Measurements from ENCODE around the gene CHN1.

Gene CHN1

DNA sequence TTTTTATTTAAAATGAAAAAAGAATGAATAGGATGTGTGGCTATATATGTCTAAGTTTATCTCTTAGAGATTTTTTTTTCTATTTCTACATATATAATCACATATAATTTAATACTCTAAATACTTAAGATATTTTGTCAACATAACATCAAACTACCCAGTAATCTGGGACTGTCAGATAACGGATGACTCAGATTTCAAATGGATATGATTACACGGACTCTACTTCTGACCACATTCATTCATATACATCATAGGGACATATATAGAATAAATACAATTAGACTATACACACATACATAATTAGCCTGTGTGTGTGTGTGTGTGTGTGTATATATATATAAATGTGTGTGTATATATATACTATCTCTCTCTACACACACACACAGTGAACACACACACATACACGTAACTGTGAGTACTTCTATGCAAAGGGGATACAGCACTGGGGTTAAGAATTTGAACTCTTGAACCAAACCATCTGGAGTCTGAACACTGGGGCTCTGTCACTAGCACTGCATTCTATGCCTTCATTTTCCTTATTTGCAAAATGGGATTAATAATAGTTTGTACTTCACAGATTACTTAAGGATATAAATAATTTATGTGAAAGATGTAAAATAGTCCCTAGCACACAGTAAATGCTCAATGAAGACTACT is 59.5 kb downstream of the CHN1 start:
- H3K4me1 ChIP-seq (ENCODE audit: control insufficient read depth, insufficient read depth, low read length), result no peaks in the 10 kb centered on the region
- H3K9ac ChIP-seq (ENCODE audit: low read depth, low read length), result no peak overlapping the region
- H3K27me3 ChIP-seq (ENCODE audit: control insufficient read depth, insufficient read depth, low read length), result no peaks in the 10 kb centered on the region
- no peak overlapping the region for H3K4me3 ChIP-seq (ENCODE audit: low read depth, low read length)
- no peaks in the 10 kb centered on the region for H3K9me3 ChIP-seq (ENCODE audit: control insufficient read depth, insufficient read depth, low read length)
- H3K36me3 ChIP-seq (ENCODE audit: control insufficient read depth, insufficient read depth, low read length), result no peaks in the 10 kb centered on the region

DNA sequence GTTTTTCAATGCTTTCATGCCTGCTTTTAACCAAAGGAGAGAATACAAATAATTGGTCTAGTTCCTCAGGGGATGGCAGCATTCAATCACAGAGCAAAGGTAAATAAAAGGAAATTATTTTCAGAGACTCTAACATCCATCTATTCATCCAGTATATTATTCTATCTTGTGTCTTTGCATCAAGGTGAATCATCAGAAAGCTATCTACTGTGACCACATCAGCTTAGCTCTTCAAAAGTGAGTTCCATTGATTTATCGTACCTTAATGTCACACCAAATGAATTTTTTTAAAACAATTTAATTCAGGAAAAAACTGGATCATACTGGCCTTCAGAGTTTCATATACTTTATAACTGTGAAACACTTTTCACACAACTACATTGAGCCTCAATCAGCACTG is 66.1 kb downstream of the CHN1 start:
- Histone ChIP-seq H3K9ac (ENCODE audit: low read depth, low read length) (no peak overlapping the region), H3K27me3 (ENCODE audit: control insufficient read depth, insufficient read depth, low read length) (no peaks in the 10 kb centered on the region), H3K9me3 (ENCODE audit: control insufficient read depth, insufficient read depth, low read length) (peaks cover 8% of the 10 kb centered on the region), H3K4me3 (ENCODE audit: low read depth, low read length) (no peak overlapping the region), H3K4me1 (ENCODE audit: control insufficient read depth, insufficient read depth, low read length) (no peaks in the 10 kb centered on the region), H3K36me3 (ENCODE audit: control insufficient read depth, insufficient read depth, low read length) (no peaks in the 10 kb centered on the region)

DNA sequence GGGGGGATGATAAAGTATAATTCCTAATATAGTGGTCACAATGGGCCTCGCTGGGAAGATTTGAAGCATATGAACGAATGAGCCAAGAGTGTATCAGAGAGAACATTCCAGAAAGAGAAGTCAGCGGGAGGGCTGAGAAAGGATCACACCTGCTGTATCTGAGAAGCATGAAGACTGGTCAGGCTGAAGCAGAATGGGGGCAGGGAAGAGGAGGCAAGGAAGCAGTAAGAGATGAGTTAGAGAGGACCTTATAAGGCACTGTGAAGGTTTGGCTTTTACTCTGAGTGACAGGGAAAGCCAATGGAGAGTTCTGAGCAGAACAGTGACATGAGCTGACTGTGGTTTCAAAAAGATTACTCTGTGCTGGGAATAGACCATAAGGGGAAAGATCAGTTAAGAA is 73.5 kb downstream of the CHN1 start:
- Histone ChIP-seq H3K4me3 (ENCODE audit: low read depth, low read length) (no peak overlapping the region), H3K9me3 (ENCODE audit: control insufficient read depth, insufficient read depth, low read length) (peaks cover 11% of the 10 kb centered on the region), H3K36me3 (ENCODE audit: control insufficient read depth, insufficient read depth, low read length) (no peaks in the 10 kb centered on the region), H3K27me3 (ENCODE audit: control insufficient read depth, insufficient read depth, low read length) (no peaks in the 10 kb centered on the region), H3K9ac (ENCODE audit: low read depth, low read length) (no peak overlapping the region), H3K4me1 (ENCODE audit: control insufficient read depth, insufficient read depth, low read length) (peaks cover 2% of the 10 kb centered on the region)

DNA sequence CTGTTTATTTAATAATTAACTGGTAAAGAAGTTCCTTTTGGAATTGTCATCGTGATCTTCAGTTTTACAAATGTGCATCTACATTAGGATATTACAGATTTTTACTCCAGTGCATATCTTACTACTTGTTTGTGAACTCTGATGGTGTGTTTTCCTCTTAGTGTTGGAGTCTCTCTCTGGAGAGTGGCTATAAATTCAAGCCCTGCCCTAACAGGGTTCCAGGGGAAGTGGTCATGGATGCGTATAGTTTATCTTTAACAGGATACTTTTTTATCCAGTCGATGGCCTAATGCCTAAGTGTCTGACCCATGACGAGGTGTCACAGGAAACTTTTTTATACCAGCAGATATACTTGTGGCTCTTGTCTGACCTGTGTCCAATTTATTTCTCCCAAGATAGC is 75.4 kb downstream of the CHN1 start:
- H3K9me3 ChIP-seq (ENCODE audit: control insufficient read depth, insufficient read depth, low read length), result peaks cover 11% of the 10 kb centered on the region
- H3K4me3 ChIP-seq (ENCODE audit: low read depth, low read length), result no peak overlapping the region
- H3K27me3 ChIP-seq (ENCODE audit: control insufficient read depth, insufficient read depth, low read length), result no peaks in the 10 kb centered on the region
- H3K4me1 ChIP-seq (ENCODE audit: control insufficient read depth, insufficient read depth, low read length), result peaks cover 13% of the 10 kb centered on the region
- no peak overlapping the region for H3K9ac ChIP-seq (ENCODE audit: low read depth, low read length)
- no peaks in the 10 kb centered on the region for H3K36me3 ChIP-seq (ENCODE audit: control insufficient read depth, insufficient read depth, low read length)

DNA sequence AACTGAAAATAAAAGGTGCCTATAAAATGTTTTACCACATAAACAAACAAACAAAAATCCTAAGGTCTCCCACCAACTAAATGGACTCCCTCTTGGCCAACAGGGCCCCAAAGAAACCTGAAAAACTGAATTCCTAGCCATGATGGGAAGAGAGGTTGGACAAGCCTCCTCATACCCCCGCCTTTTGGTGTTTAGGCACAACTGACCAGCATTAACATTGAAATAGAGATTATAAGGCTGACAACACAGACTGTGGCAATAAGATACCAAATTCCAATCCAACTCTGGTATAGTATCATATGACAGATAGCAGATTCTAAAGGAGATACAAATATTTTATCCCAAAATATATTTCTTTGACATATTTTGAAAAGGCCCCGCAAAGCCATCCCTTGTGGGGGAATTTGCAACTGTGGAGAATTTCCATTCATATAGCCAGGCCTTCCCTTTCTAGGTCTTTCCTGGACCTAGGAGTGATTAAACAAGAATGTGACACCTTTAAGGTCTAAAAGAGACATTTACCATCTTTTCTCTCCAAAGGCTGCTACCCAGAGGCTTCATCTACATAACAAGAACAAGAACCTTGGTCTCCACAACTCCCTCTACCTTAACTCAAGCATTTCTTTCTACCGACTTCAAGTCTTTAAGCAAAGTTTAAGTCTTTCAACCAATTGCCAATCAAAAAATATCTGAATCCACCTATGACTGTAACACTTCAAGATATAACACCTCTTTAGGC is 80.0 kb downstream of the CHN1 start:
- Histone ChIP-seq H3K36me3 (ENCODE audit: control insufficient read depth, insufficient read depth, low read length) (no peaks in the 10 kb centered on the region), H3K27me3 (ENCODE audit: control insufficient read depth, insufficient read depth, low read length) (no peaks in the 10 kb centered on the region), H3K4me1 (ENCODE audit: control insufficient read depth, insufficient read depth, low read length) (peaks cover 17% of the 10 kb centered on the region), H3K4me3 (ENCODE audit: low read depth, low read length) (no peak overlapping the region), H3K9ac (ENCODE audit: low read depth, low read length) (no peak overlapping the region), H3K9me3 (ENCODE audit: control insufficient read depth, insufficient read depth, low read length) (no peaks in the 10 kb centered on the region)

DNA sequence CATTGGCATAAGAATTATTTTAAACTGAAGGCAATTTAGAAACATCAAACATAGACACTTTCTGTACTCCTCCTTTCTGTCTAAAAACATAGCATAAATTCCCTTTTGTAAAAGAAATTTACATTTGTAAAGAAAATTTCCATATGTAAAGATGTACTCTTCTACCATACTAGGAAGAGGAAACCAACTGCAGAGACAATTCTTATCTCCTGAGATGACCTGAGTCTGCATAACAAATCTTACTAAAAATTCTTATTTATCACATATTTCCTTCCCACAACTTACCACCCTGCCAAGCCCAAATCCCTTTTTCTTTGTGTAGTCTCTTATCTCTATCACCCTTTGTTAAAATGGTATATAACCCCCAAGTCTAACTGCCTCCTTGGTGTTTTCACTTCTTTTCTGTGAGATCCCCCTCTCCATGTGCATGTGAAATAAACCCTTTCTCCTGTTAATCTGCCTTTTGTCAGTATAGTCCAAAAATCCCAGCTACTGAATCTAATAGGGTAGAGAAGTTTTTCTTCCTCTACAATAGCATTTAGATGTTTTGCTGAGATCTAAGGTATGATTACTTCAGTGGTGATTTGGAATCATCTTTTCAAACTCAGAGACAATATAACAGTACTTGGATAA is 81.0 kb downstream of the CHN1 start:
- H3K9ac ChIP-seq (ENCODE audit: low read depth, low read length), result no peak overlapping the region
- H3K36me3 ChIP-seq (ENCODE audit: control insufficient read depth, insufficient read depth, low read length), result no peaks in the 10 kb centered on the region
- no peaks in the 10 kb centered on the region for H3K27me3 ChIP-seq (ENCODE audit: control insufficient read depth, insufficient read depth, low read length)
- no peak overlapping the region for H3K4me3 ChIP-seq (ENCODE audit: low read depth, low read length)
- no peaks in the 10 kb centered on the region for H3K9me3 ChIP-seq (ENCODE audit: control insufficient read depth, insufficient read depth, low read length)
- H3K4me1 ChIP-seq (ENCODE audit: control insufficient read depth, insufficient read depth, low read length), result peaks cover 15% of the 10 kb centered on the region

DNA sequence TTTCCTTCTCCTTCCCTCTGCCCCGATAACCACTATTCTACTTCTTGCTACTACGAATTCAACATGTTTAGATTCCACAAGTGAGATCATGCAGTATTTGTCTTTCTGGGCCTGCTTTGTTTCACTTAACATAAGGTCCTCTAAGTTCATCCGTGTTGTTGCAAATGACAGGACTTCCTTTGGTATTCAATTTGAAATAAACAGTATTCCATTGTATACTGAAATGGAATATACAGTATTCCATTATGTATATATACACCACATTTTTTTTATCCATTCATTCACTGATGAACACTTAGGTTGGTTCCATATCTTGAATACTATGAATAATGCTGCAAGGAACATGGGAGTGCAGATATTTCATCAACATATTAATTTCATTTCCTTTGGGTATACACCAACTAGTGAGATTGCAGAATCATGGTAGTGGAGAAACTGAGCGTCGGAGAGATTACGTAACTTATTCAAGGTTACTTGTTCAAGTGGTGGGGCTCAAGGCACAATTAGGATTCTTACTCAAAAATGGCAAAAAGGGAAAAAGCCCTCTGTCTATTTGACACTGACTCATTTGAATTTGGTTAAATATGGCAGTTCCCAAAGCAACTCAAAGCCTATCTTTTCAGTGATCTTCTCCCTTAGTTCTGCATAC is 85.1 kb downstream of the CHN1 start:
- no peaks in the 10 kb centered on the region for H3K27me3 ChIP-seq (ENCODE audit: control insufficient read depth, insufficient read depth, low read length)
- H3K4me1 ChIP-seq (ENCODE audit: control insufficient read depth, insufficient read depth, low read length), result peaks cover 4% of the 10 kb centered on the region
- H3K4me3 ChIP-seq (ENCODE audit: low read depth, low read length), result no peak overlapping the region
- H3K36me3 ChIP-seq (ENCODE audit: control insufficient read depth, insufficient read depth, low read length), result no peaks in the 10 kb centered on the region
- H3K9ac ChIP-seq (ENCODE audit: low read depth, low read length), result no peak overlapping the region
- H3K9me3 ChIP-seq (ENCODE audit: control insufficient read depth, insufficient read depth, low read length), result no peaks in the 10 kb centered on the region

DNA sequence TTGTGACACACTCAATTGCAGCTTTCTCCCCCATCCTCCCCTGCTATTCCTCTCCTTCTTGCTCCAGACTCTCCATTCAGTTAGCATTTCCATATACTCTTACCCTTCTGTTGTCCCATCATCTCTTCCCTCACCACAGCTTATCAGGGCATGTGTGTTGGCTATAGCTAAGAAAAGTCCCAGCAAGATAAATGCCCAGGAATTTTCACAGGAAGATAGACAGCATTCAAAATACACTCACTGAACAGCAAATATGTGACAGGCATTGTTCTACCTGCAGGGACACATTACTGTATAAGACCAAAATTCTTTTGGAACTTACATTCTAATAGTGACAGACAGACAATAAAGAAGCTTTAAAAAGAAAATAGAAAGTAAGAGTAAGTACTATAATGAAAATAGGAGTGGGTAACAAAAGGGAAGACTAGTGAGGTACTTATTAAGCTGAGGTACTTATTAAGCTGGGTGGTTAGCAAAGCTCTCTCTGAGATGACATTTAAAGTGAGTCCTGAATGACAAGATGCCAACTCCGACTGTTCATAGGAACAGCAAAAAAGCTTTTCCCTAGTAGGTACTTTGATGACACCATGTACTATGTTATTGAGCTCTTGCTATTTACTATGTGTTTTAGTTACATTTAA is 86.2 kb downstream of the CHN1 start:
- no peak overlapping the region for H3K9ac ChIP-seq (ENCODE audit: low read depth, low read length)
- H3K9me3 ChIP-seq (ENCODE audit: control insufficient read depth, insufficient read depth, low read length), result no peaks in the 10 kb centered on the region
- peaks cover 4% of the 10 kb centered on the region for H3K4me1 ChIP-seq (ENCODE audit: control insufficient read depth, insufficient read depth, low read length)
- no peaks in the 10 kb centered on the region for H3K27me3 ChIP-seq (ENCODE audit: control insufficient read depth, insufficient read depth, low read length)
- no peak overlapping the region for H3K4me3 ChIP-seq (ENCODE audit: low read depth, low read length)
- H3K36me3 ChIP-seq (ENCODE audit: control insufficient read depth, insufficient read depth, low read length), result no peaks in the 10 kb centered on the region

DNA sequence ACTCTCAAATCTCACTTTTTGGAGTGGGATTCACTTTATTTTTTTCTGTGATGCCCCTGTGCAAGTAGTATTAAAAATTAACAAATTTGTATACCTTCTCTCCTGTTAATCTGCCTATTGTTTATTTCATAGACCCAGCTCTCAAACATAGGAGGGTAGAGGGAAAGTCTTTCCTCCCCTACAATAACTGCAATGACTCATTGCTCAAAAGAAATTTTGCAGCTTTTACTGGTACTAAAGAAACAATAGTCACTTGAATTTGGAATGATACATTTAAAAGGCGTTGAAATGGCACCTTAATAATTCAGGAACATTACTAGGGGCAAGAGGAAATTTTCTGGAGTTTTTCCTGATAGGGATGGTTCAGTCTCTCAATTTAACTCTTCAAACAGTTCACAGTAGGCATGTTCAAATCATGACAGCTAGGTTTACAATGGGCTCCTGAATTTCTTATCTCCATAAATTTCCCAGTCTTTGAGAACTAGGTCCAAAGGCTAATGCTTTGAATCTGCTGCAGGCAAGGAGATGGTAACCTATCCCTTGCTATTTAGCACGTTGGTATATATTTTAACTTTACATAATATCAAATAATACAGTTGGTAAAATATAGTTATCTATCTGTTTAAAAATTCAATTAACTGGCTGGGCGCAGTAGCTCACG is 88.8 kb downstream of the CHN1 start:
- Histone ChIP-seq H3K36me3 (ENCODE audit: control insufficient read depth, insufficient read depth, low read length) (no peaks in the 10 kb centered on the region), H3K4me3 (ENCODE audit: low read depth, low read length) (no peak overlapping the region), H3K9ac (ENCODE audit: low read depth, low read length) (no peak overlapping the region), H3K27me3 (ENCODE audit: control insufficient read depth, insufficient read depth, low read length) (no peaks in the 10 kb centered on the region), H3K9me3 (ENCODE audit: control insufficient read depth, insufficient read depth, low read length) (no peaks in the 10 kb centered on the region), H3K4me1 (ENCODE audit: control insufficient read depth, insufficient read depth, low read length) (no peaks in the 10 kb centered on the region)

DNA sequence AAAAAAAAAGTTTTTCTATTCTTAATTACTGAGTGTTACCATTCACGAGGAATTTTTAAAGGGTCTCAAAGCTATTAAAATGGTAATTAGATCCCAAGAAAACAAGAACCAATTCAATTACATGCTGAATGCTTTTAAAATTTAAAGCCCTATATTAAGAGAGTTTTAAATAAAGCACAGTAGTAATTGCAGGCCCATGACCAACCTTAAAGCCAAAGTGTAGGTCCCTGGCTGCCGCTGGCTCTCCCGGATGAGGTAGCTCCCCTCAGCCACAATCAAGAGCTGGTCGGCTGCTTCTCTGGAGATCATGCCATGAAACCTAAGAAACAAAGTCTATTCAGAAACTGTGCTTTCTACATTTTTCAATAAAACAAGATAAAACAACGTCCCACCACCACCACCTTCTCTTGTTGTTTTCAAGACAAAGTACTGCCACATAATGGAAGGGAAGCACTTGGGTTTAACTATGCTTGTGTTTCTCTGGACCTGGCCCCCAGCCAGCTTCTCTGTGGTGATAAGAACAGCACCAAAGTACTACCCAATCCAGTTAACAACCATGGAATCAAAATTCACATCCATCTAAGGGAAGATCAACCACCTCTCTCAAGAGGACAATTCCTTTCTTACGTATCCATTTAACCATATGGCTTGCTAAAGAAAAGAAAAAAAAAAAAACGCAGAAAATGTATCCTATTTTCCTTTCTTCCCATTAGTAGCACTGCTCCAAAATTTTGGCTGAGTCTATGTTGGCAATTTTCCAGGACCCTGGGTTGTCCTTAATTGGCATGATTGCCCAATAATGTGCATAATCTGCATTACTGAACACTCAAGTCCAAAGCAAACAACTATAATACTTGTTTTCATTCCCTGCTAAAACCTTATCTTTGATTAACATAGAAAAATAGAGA is 90.1 kb downstream of the CHN1 start:
- H3K9me3 ChIP-seq (ENCODE audit: control insufficient read depth, insufficient read depth, low read length), result no peaks in the 10 kb centered on the region
- H3K4me3 ChIP-seq (ENCODE audit: low read depth, low read length), result no peak overlapping the region
- no peak overlapping the region for H3K9ac ChIP-seq (ENCODE audit: low read depth, low read length)
- H3K4me1 ChIP-seq (ENCODE audit: control insufficient read depth, insufficient read depth, low read length), result no peaks in the 10 kb centered on the region
- H3K36me3 ChIP-seq (ENCODE audit: control insufficient read depth, insufficient read depth, low read length), result no peaks in the 10 kb centered on the region
- no peaks in the 10 kb centered on the region for H3K27me3 ChIP-seq (ENCODE audit: control insufficient read depth, insufficient read depth, low read length)

Measured in iPS-15b (cell line).